OCI-LY7 (cell line): ENCODE data around the gene SLC6A12. TPM values are rescaled to one million over a fixed set of nuclear protein-coding genes. Genes with fewer than 3 reads are reported as not detected.

Experiments
- BruUV-seq: library from RNA; stranded (reverse); fragments of 400-500 nt; replicated peaks from 2 replicates; lab custom pipeline; 2021; lab: Mats Ljungman, UMichigan
- CTCF ChIA-PET: fragments of 300-600 bp; sonication (Branson Sonifier 250); formaldehyde crosslinking; loops from one replicate; lab custom pipeline; 2022; ENCODE audit warnings: antibody characterized with exemption; ENCODE audit not compliant: unreplicated experiment; lab: Charles Lee
- POLR2A ChIA-PET: fragments of 300-600 bp; sonication (Branson Sonifier 250); formaldehyde crosslinking; loops from one replicate; lab custom pipeline; 2022; ENCODE audit warnings: antibody characterized with exemption; lab: Charles Lee
- DNase-seq: peaks from one replicate; pipeline ENCODE4 v3.0.0-alpha.2; 2015; ENCODE audit warnings: low spot score
- H2AFZ ChIP-seq: fragments of 200-600 bp; sonication (generic), shearing (Covaris generic); 2 replicates; pipeline ENCODE4 v1.6.1; 2014; ENCODE audit warnings: mild to moderate bottlenecking, antibody characterized with exemption, low read length, moderate library complexity
- H3K27ac ChIP-seq: fragments of 200-600 bp; sonication (generic); 2 replicates; pipeline ENCODE4 v1.5.1; 2014; ENCODE audit warnings: mixed run types, low read depth, mild to moderate bottlenecking, moderate library complexity, low read length, inconsistent platforms; ENCODE audit not compliant: poor library complexity, severe bottlenecking
- H3K36me3 ChIP-seq: fragments of 200-600 bp; sonication (generic); 2 replicates; pipeline ENCODE4 v1.6.1; 2014; ENCODE audit warnings: mild to moderate bottlenecking, antibody characterized with exemption, low read length, moderate library complexity, mixed read lengths; ENCODE audit not compliant: insufficient read depth
- H3K4me1 ChIP-seq: fragments of 200-600 bp; sonication (generic); 2 replicates; pipeline ENCODE4 v1.5.1; 2014; ENCODE audit warnings: mild to moderate bottlenecking, low read length; ENCODE audit not compliant: insufficient read depth, poor library complexity, severe bottlenecking
- H3K4me2 ChIP-seq: fragments of 200-600 bp; sonication (generic); 2 replicates; pipeline ENCODE4 v1.6.1; 2014; ENCODE audit warnings: mild to moderate bottlenecking, low read length
- H3K4me3 ChIP-seq: fragments of 200-600 bp; sonication (generic); 2 replicates; pipeline ENCODE4 v1.5.1; 2014; ENCODE audit warnings: mild to moderate bottlenecking, low read depth, low read length; ENCODE audit not compliant: poor library complexity, severe bottlenecking
- H3K79me2 ChIP-seq: fragments of 200-600 bp; sonication (generic); 2 replicates; pipeline ENCODE4 v1.6.1; 2016; ENCODE audit warnings: low read depth, mild to moderate bottlenecking, low read length, moderate library complexity, mixed read lengths; ENCODE audit not compliant: insufficient read depth
- H3K9me2 ChIP-seq: fragments of 200-600 bp; sonication (generic); 2 replicates; pipeline ENCODE4 v1.6.1; 2016; ENCODE audit warnings: mild to moderate bottlenecking, low read length, mixed read lengths; ENCODE audit not compliant: insufficient read depth
- H3K9me3 ChIP-seq: fragments of 200-600 bp; sonication (generic); 2 replicates; pipeline ENCODE4 v1.6.1; 2014; ENCODE audit warnings: mild to moderate bottlenecking, mixed run types, low read length, mixed read lengths
- H4K20me1 ChIP-seq: fragments of 200-600 bp; sonication (generic); 2 replicates; pipeline ENCODE4 v1.6.1; 2014; ENCODE audit warnings: mild to moderate bottlenecking, antibody characterized with exemption, low read length, moderate library complexity, mixed read lengths; ENCODE audit not compliant: insufficient read depth
- CTCF ChIP-seq: fragments of 200-600 bp; sonication (generic); conservative IDR thresholded peaks from 2 replicates; pipeline ENCODE4 v1.5.1; 2014; ENCODE audit warnings: mild to moderate bottlenecking, antibody characterized with exemption, low read length, moderate library complexity, mixed read lengths
- EZH2phosphoT487 ChIP-seq: fragments of 200-600 bp; sonication (generic); IDR thresholded peaks from 2 replicates; pipeline ENCODE4 v1.6.1; 2018; ENCODE audit warnings: low read depth, borderline replicate concordance, mild to moderate bottlenecking, mixed run types, antibody characterized with exemption, low read length, moderate library complexity, mixed read lengths
- intact Hi-C: fragments of 100-400 bp; cut with micrococcal nuclease; formaldehyde crosslinking; loops from one replicate; pipeline ENCODE4 v1.10.0; 2022; ENCODE audit not compliant: unreplicated experiment
- total RNA-seq, 2 experiments: library from RNA; depleted of rRNA in 1 of 2; stranded (reverse); fragments of >200 nt in 1 of 2; shearing (Covaris generic) in 1 of 2; gene quantifications; 2 replicates each; pipeline ENCODE4 v1.2.3, GENCODE V29; 2014 to 2022

Gene SLC6A12
- total RNA-seq, 2 experiments from 2014 or later: not detected

- no peaks in the 10 kb centered on the region for H3K9me3 ChIP-seq
- no peak for DNase-seq
- H3K4me1 ChIP-seq: no peaks in the 10 kb centered on the region
- no peaks in the 10 kb centered on the region for H3K9me2 ChIP-seq
- H3K4me3 ChIP-seq: no peak overlapping the region
- no peak overlapping the region for H3K27ac ChIP-seq
- CTCF ChIA-PET: no interaction called here
- no TSS peak for BruUV-seq
- H3K4me2 ChIP-seq: no peak overlapping the region
- no peaks in the 10 kb centered on the region for H4K20me1 ChIP-seq
- no peaks in the 10 kb centered on the region for H3K36me3 ChIP-seq
- intact Hi-C loops: no loop called here
- H3K79me2 ChIP-seq: no peaks in the 10 kb centered on the region
- TF ChIP-seq CTCF: no peak
- H2AFZ ChIP-seq: no peak overlapping the region
- POLR2A ChIA-PET: no interaction called here
These were observed 37.4 kb downstream of the SLC6A12 start for GRCh38 chr12:176321-177181.

- Histone ChIP-seq H3K36me3 (no peaks in the 10 kb centered on the region), H3K4me1 (no peaks in the 10 kb centered on the region), H3K79me2 (no peaks in the 10 kb centered on the region), H3K4me3 (no peak overlapping the region), H3K27ac (no peak overlapping the region), H3K9me3 (no peaks in the 10 kb centered on the region), H2AFZ (no peak overlapping the region), H3K4me2 (no peak overlapping the region), H4K20me1 (no peaks in the 10 kb centered on the region), H3K9me2 (no peaks in the 10 kb centered on the region)
- POLR2A ChIA-PET: no interaction called here
- intact Hi-C loops: no loop called here
- no peak for TF ChIP-seq CTCF
- TF ChIP-seq EZH2phosphoT487: no peak
- no TSS peak for BruUV-seq
- no peak for DNase-seq
- CTCF ChIA-PET: no interaction called here
These were observed 38.2 kb downstream of the SLC6A12 start for GRCh38 chr12:175759-176158.

- POLR2A ChIA-PET: no interaction called here
- no peak overlapping the region for H3K4me2 ChIP-seq
These were observed 38.7 kb downstream of the SLC6A12 start for GRCh38 chr12:175250-175649.

More at GRCh38 chr12:175250-175649, 38.7 kb downstream of the SLC6A12 start:
- Histone ChIP-seq H3K9me3 (no peaks in the 10 kb centered on the region), H3K79me2 (no peaks in the 10 kb centered on the region), H3K9me2 (no peaks in the 10 kb centered on the region), H3K36me3 (no peaks in the 10 kb centered on the region), H4K20me1 (no peaks in the 10 kb centered on the region), H2AFZ (no peak overlapping the region), H3K27ac (no peak overlapping the region), H3K4me3 (no peak overlapping the region), H3K4me1 (no peaks in the 10 kb centered on the region)
- CTCF ChIA-PET: no interaction called here
- TF ChIP-seq CTCF (no peak), EZH2phosphoT487 (no peak)
- intact Hi-C loops: no loop called here
- no peak for DNase-seq
- BruUV-seq: no TSS peak
